ENCODE data around the gene TMEM89. TPM values are rescaled to one million over a fixed set of nuclear protein-coding genes. Genes with fewer than 3 reads are reported as not detected.

The TMEM89 gene
- total RNA-seq, 2 experiments from 2014 or later: 0.39 TPM; not detected in 1

DNA sequence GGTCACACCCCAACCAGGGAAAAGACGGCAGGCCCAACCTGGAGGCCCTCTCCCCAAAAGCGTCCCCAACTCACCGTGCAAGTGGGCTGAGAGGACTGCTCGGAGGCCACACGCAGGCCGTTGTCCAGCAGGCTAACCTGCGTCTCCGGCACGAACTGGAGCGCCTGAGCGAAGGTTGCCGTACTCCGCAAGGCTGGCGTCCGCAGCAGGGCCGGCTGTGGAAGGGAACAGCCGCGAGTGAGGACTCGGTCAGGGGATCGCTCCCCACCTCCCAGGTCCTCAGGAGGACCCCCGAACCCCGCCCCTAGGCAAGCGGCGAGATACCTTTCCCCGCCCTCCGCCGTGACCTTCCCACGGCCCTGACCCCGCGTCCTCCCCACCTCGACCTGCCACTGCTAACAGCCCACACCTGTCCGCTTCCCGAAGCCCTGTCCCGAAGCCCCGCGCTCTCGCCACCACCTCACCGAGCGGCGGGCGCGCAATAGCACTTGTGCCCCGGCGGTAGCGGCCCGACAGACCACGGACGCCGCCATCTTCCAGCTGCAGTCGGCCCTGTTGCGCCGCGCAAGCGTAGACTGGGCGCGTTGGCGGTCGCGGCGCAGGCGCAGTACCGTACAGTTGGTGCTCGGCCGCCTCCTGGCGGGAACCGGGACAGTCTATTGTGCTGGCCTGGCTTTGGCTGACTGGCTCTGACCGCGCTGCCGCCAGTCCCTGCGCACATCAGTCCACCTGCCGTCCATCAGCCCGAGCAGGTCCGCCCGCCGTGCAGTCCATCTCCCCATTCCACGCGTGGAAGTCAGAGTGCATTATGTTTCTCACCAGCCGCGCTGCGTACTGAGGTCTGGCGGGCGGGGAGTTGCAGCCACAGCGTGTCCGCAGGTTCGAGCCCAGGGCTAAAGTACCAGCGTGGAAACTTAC, 12.2 kb downstream of the TMEM89 start, which contains the start of gene UQCRC1:
UQCRC1 (minus strand) TSS at position 559 of the 918 bp plus-strand sequence; CDS start at position 533, 26 bp downstream.
- ChIA-PET CTCF (interaction anchor here (1.0 to 3.1 kb wide), 4 partner anchors 14 to 209 kb away, joined by 3 to 29 read pairs (median 4); partner anchors contain the start of gene SLC26A6), POLR2A (interaction anchor here (0.8 to 1.2 kb wide), 3 partner anchors 11 to 46 kb away, joined by 3 to 4 read pairs (median 4); no protein-coding TSS in a partner anchor)
- Mint-ChIP-seq H3K36me3 (ENCODE audit: low read depth) (peaks cover 31% of the 10 kb centered on the region), H3K27me3 (ENCODE audit: low read depth) (no peaks in the 10 kb centered on the region), H3K9me3 (ENCODE audit: insufficient read depth) (no peaks in the 10 kb centered on the region), H3K4me3 (peak within 1 kb of the TSS; percentile 91), H3K4me1 (ENCODE audit: low read depth) (peaks cover 21% of the 10 kb centered on the region), H3K27ac (peak within 1 kb of the TSS; percentile 93)
- peak; percentile 95 for DNase-seq
- ATAC-seq: peak; percentile 100

- ChIA-PET POLR2A (no interaction called here), CTCF (interaction anchor here (1.3 kb wide), 1 partner anchor 171 kb away, joined by 3 read pairs; no protein-coding TSS in a partner anchor)
- Mint-ChIP-seq H3K4me3 (no peak overlapping the region), H3K36me3 (ENCODE audit: low read depth) (peaks cover 45% of the 10 kb centered on the region), H3K4me1 (ENCODE audit: low read depth) (peaks cover 14% of the 10 kb centered on the region), H3K27me3 (ENCODE audit: low read depth) (no peaks in the 10 kb centered on the region), H3K27ac (no peak overlapping the region), H3K9me3 (ENCODE audit: insufficient read depth) (no peaks in the 10 kb centered on the region)
- ATAC-seq: no peak
- DNase-seq: no peak
Observed at GRCh38 chr3:48607519-48607918, 14.1 kb downstream of the TMEM89 start.

GRCh38 chr3:48601622-48601994, 20.0 kb downstream of the TMEM89 start:
- peaks cover 61% of the 10 kb centered on the region for H3K36me3 Mint-ChIP-seq (ENCODE audit: low read depth)
- H3K4me1 Mint-ChIP-seq (ENCODE audit: low read depth): no peaks in the 10 kb centered on the region
- ChIA-PET POLR2A (interaction anchor here (0.6 kb wide), 1 partner anchor 165 kb away, joined by 3 read pairs; no protein-coding TSS in a partner anchor), CTCF (interaction anchor here (1.9 to 2.0 kb wide), 2 partner anchors 9 to 33 kb away, joined by 5 to 6 read pairs; partner anchors contain the start of gene SLC26A6)
- H3K27me3 Mint-ChIP-seq (ENCODE audit: low read depth): no peaks in the 10 kb centered on the region
- no peak overlapping the region for H3K4me3 Mint-ChIP-seq
- DNase-seq (no peak), ATAC-seq (no peak)
- no peaks in the 10 kb centered on the region for H3K9me3 Mint-ChIP-seq (ENCODE audit: insufficient read depth)
- no peak overlapping the region for H3K27ac Mint-ChIP-seq

GRCh38 chr3:48600711-48601621, 20.6 kb downstream of the TMEM89 start:
- CTCF ChIA-PET: interaction anchor here (2.0 kb wide), 1 partner anchor 10 kb away, joined by 6 read pairs; no protein-coding TSS in a partner anchor
- H3K4me3 Mint-ChIP-seq: no peak overlapping the region
- ATAC-seq (no peak), DNase-seq (no peak)
- no peak overlapping the region for H3K27ac Mint-ChIP-seq
- H3K4me1 Mint-ChIP-seq (ENCODE audit: low read depth): no peaks in the 10 kb centered on the region
- POLR2A ChIA-PET: no interaction called here
- H3K9me3 Mint-ChIP-seq (ENCODE audit: insufficient read depth): no peaks in the 10 kb centered on the region
- peaks cover 58% of the 10 kb centered on the region for H3K36me3 Mint-ChIP-seq (ENCODE audit: low read depth)
- H3K27me3 Mint-ChIP-seq (ENCODE audit: low read depth): peaks cover 2% of the 10 kb centered on the region

DNA sequence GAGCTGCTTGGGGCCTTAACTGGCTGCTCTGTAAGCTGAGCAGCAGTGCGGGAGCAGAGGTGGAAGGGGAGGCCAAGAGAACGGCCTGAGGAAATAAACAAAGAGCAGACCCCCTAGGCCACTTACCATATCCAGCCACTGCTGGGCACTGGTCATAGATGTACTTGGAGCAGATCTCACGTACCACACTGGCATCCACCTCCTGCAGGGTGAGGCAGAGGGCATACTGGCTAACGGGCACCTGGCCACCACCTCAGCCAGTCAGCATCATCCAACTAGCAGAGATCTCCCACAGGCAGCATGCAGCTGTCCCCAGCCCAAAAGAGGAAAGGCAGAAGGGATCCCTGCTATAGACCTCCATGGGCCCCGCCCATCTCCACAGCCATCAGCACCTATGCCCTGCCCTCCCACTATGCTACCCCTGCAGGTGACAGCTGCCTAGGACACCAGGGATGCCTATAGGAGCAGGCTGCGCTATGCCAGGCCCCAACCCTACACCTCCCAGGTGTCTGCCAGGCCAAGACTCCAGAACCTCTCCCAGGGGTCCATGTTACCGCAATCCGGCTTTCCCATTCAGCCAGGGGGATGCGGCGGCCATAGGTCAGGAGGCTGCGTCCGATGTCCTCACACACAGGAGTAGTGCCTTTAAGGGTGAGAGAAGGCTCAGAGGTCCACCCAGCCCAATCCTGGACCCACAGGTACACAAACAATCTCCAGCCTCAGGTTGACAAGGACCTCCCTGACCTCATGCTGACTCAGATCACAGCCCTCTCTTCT, 21.9 kb downstream of the TMEM89 start:
- Mint-ChIP-seq H3K27me3 (ENCODE audit: low read depth) (peaks cover 13% of the 10 kb centered on the region), H3K4me1 (ENCODE audit: low read depth) (no peaks in the 10 kb centered on the region), H3K27ac (no peak overlapping the region), H3K4me3 (no peak overlapping the region), H3K9me3 (ENCODE audit: insufficient read depth) (no peaks in the 10 kb centered on the region), H3K36me3 (ENCODE audit: low read depth) (peaks cover 48% of the 10 kb centered on the region)
- ATAC-seq: no peak
- POLR2A ChIA-PET: no interaction called here
- CTCF ChIA-PET: no interaction called here
- DNase-seq: no peak

GRCh38 chr3:48599077-48599501, 22.5 kb downstream of the TMEM89 start:
- H3K36me3 Mint-ChIP-seq (ENCODE audit: low read depth): peaks cover 42% of the 10 kb centered on the region
- peaks cover 18% of the 10 kb centered on the region for H3K27me3 Mint-ChIP-seq (ENCODE audit: low read depth)
- no peaks in the 10 kb centered on the region for H3K9me3 Mint-ChIP-seq (ENCODE audit: insufficient read depth)
- H3K27ac Mint-ChIP-seq: no peak overlapping the region
- no peak for DNase-seq
- ChIA-PET POLR2A (no interaction called here), CTCF (no interaction called here)
- H3K4me1 Mint-ChIP-seq (ENCODE audit: low read depth): peaks cover 2% of the 10 kb centered on the region
- H3K4me3 Mint-ChIP-seq: no peak overlapping the region
- no peak for ATAC-seq

DNA sequence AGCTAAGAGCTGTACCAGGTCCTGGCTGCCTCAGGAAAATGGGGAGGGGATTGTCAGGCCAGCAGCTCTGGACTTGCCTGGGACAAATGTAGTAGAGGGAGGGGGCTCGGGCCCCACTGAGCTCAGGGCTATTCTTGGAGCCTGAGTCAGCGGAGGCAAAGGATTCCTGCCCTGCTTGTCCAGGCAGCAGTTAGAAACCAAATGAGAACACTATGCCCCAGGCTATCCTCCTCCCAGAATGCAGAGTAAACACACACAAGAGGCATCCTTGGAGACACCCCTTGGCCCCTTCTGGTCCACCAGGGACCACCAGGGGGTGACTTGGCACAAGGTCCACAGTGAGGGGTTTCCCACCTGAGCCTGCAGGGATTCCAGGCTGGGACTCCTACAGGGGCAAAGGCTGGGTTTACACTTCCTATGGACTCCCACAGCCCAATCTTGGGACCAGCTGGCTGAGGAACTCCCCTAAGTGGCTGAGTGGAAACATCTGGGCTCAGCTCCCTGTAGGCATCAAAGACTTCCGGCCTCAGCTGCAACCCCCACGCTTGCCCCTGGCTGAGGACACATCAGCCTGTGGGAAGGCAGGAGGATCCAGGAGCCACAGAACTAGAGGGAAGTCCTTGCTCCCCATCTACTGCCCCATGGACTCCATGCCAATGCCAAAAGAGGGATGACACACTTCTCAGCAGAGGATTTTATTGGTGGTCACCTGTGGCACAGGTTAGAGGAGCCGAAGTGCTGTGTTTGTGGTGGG, 23.1 kb downstream of the TMEM89 start:
- Mint-ChIP-seq H3K4me3 (no peak overlapping the region), H3K9me3 (ENCODE audit: insufficient read depth) (no peaks in the 10 kb centered on the region), H3K36me3 (ENCODE audit: low read depth) (peaks cover 37% of the 10 kb centered on the region), H3K4me1 (ENCODE audit: low read depth) (peaks cover 2% of the 10 kb centered on the region), H3K27ac (no peak overlapping the region), H3K27me3 (ENCODE audit: low read depth) (peaks cover 20% of the 10 kb centered on the region)
- no peak for DNase-seq
- POLR2A ChIA-PET: no interaction called here
- no peak for ATAC-seq
- CTCF ChIA-PET: no interaction called here

- CTCF ChIA-PET: no interaction called here
- Mint-ChIP-seq H3K27ac (peak overlapping the region; percentile 10), H3K9me3 (ENCODE audit: insufficient read depth) (no peaks in the 10 kb centered on the region), H3K36me3 (ENCODE audit: low read depth) (peaks cover 29% of the 10 kb centered on the region), H3K27me3 (ENCODE audit: low read depth) (peaks cover 20% of the 10 kb centered on the region), H3K4me1 (ENCODE audit: low read depth) (peaks cover 2% of the 10 kb centered on the region), H3K4me3 (no peak overlapping the region)
- POLR2A ChIA-PET: no interaction called here
- DNase-seq (no peak), ATAC-seq (no peak)
Observed at GRCh38 chr3:48597408-48597800, 24.2 kb downstream of the TMEM89 start.

GRCh38 chr3:48596676-48597407, 24.7 kb downstream of the TMEM89 start:
- peaks cover 2% of the 10 kb centered on the region for H3K4me1 Mint-ChIP-seq (ENCODE audit: low read depth)
- peak overlapping the region; percentile 39 for H3K27ac Mint-ChIP-seq
- POLR2A ChIA-PET: no interaction called here
- peaks cover 20% of the 10 kb centered on the region for H3K27me3 Mint-ChIP-seq (ENCODE audit: low read depth)
- H3K9me3 Mint-ChIP-seq (ENCODE audit: insufficient read depth): no peaks in the 10 kb centered on the region
- peaks cover 27% of the 10 kb centered on the region for H3K36me3 Mint-ChIP-seq (ENCODE audit: low read depth)
- ATAC-seq: no peak
- H3K4me3 Mint-ChIP-seq: no peak overlapping the region
- no peak for DNase-seq
- CTCF ChIA-PET: no interaction called here

GRCh38 chr3:48596157-48596556, 25.4 kb downstream of the TMEM89 start:
- peaks cover 2% of the 10 kb centered on the region for H3K4me1 Mint-ChIP-seq (ENCODE audit: low read depth)
- DNase-seq: no peak
- ChIA-PET CTCF (no interaction called here), POLR2A (no interaction called here)
- no peak for ATAC-seq
- H3K27ac Mint-ChIP-seq: no peak overlapping the region
- H3K27me3 Mint-ChIP-seq (ENCODE audit: low read depth): peaks cover 20% of the 10 kb centered on the region
- no peak overlapping the region for H3K4me3 Mint-ChIP-seq
- no peaks in the 10 kb centered on the region for H3K9me3 Mint-ChIP-seq (ENCODE audit: insufficient read depth)
- peaks cover 27% of the 10 kb centered on the region for H3K36me3 Mint-ChIP-seq (ENCODE audit: low read depth)

Measured in activated CD8-positive, alpha-beta T cell treated with anti-CD3 and anti-CD28 coated beads, Interleukin-2, amount 10 ng/mL, durations not matched to agents 7 days and 5 days (primary cell).